ENCODE data around the gene MRPL40.

Gene MRPL40

GRCh38 chr22:19461506-19461905 is 29.2 kb downstream of the MRPL40 start:
- no peak overlapping the region for H3K4me3 ChIP-seq (ENCODE audit: low read depth, low read length)
- DNase-seq (ENCODE audit: low read depth), result no peak
- TF ChIP-seq CTCF (IDR thresholded peaks at IDR 0.05; ENCODE audit: low read depth, low read length, missing control alignments), result no peak

GRCh38 chr22:19463008-19463407 is 30.7 kb downstream of the MRPL40 start:
- H3K4me3 ChIP-seq (ENCODE audit: low read depth, low read length), result no peak overlapping the region
- no peak for TF ChIP-seq CTCF (IDR thresholded peaks at IDR 0.05; ENCODE audit: low read depth, low read length, missing control alignments)
- no peak for DNase-seq (ENCODE audit: low read depth)

GRCh38 chr22:19463491-19464469 is 31.4 kb downstream of the MRPL40 start:
- no peak for DNase-seq (ENCODE audit: low read depth)
- H3K4me3 ChIP-seq (ENCODE audit: low read depth, low read length), result no peak overlapping the region

GRCh38 chr22:19464546-19464945 is 32.2 kb downstream of the MRPL40 start:
- no peak for DNase-seq (ENCODE audit: low read depth)
- H3K4me3 ChIP-seq (ENCODE audit: low read depth, low read length), result no peak overlapping the region
- TF ChIP-seq CTCF (IDR thresholded peaks at IDR 0.05; ENCODE audit: low read depth, low read length, missing control alignments), result no peak

More at GRCh38 chr22:19463491-19464469, 31.4 kb downstream of the MRPL40 start:
- no peak for TF ChIP-seq CTCF (IDR thresholded peaks at IDR 0.05; ENCODE audit: low read depth, low read length, missing control alignments)

GRCh38 chr22:19464975-19465374 is 32.6 kb downstream of the MRPL40 start:
- no peak overlapping the region for H3K4me3 ChIP-seq (ENCODE audit: low read depth, low read length)
- TF ChIP-seq CTCF (IDR thresholded peaks at IDR 0.05; ENCODE audit: low read depth, low read length, missing control alignments), result no peak
- no peak for DNase-seq (ENCODE audit: low read depth)

- DNase-seq (ENCODE audit: low read depth), result no peak
- H3K4me3 ChIP-seq (ENCODE audit: low read depth, low read length), result no peak overlapping the region
- TF ChIP-seq CTCF (IDR thresholded peaks at IDR 0.05; ENCODE audit: low read depth, low read length, missing control alignments), result no peak
Observed at GRCh38 chr22:19466126-19466716, 33.9 kb downstream of the MRPL40 start.
